GM18951 (cell line): Measurements from ENCODE around the gene BCAS3.

Experiments
- POLR2A ChIP-seq: IDR thresholded peaks from 4 replicates; pipeline ENCODE4 v1.6.1; 2011; ENCODE audit warnings: mild to moderate bottlenecking; ENCODE audit not compliant: insufficient read length, insufficient read depth; ENCODE audit errors: extremely low read depth
- in situ Hi-C: fragments of 300-500 bp; cut with MboI; formaldehyde crosslinking; loops from one replicate; pipeline ENCODE4 v1.12.0; 2022; ENCODE audit warnings: low sequenced_read_pairs, mixed read lengths, inconsistent platforms; ENCODE audit not compliant: unreplicated experiment

BCAS3 gene

GRCh38 chr17:61161615-61162134 lies 484.0 kb downstream of the BCAS3 start:
- TF ChIP-seq POLR2A = no peak
- in situ Hi-C loops = loop anchor here (5.0 kb wide), 1 partner anchor 66 kb away; no protein-coding TSS in a partner anchor

GRCh38 chr17:61164517-61164916 lies 486.9 kb downstream of the BCAS3 start:
- no peak for TF ChIP-seq POLR2A
- in situ Hi-C loops = loop anchor here (5.0 kb wide), 1 partner anchor 63 kb away; no protein-coding TSS in a partner anchor

DNA sequence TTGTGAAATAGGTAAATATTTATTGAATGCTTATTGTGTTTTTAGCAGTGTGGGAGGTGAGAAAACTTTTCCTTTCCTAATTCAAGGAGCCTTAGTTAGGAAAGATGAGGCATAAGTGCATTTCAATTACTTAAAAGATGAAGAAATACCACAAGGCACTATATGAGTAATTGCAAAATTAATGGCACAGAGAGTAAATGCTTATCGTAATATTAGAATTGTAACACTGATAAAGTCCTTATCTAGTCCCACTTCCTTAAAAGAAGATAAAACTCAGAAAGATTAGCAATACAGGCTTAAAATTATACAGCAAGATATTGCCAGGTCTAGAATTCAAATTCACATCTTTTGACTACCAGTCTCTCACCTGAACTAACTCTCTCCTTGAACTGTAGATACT lies 489.4 kb downstream of the BCAS3 start:
- in situ Hi-C loops = no loop called here
- no peak for TF ChIP-seq POLR2A

- TF ChIP-seq POLR2A = no peak
- in situ Hi-C loops = no loop called here
Measured at GRCh38 chr17:61168506-61168905, 490.9 kb downstream of the BCAS3 start.

GRCh38 chr17:61174310-61174709 lies 496.7 kb downstream of the BCAS3 start:
- in situ Hi-C loops = no loop called here
- no peak for TF ChIP-seq POLR2A

DNA sequence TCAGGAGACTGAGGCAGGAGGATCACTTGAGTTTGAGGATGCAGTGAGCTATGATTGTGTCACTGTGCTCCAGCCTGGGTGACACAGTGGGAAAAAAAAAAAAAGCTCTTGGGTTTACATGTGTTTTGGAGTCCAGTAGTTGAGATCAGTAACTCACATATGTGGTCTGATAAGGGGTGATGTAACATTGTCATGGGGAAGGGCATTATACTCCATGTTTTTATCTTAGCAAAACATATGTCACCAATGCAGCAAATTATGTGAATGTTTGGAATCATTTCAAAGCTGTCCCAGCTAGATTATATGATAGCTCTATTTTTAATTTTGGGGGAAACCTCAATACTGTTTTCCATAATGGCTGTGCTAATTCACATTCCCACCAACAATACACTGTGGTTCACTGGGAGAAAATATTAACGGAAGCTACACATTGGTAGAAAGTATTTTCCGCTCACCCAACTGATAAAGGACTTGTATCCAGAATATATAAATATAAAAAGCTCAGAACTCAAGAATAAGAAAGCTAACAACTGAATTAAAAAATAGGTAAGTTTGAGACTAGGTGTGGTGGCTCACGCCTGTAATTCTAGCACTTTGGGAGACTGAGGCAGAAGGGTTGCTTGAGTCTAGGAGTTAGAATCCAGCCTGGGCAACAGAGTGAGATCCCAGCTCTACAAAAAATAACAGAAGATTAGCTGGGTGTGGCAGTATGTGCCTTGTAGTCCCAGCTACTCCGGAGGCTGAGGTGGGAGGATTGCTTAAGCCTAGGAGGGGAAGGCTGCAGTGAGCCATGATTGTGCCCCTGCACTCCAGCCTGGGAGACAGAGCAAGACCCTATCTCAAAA lies 497.9 kb downstream of the BCAS3 start:
- TF ChIP-seq POLR2A = no peak
- in situ Hi-C loops = no loop called here

DNA sequence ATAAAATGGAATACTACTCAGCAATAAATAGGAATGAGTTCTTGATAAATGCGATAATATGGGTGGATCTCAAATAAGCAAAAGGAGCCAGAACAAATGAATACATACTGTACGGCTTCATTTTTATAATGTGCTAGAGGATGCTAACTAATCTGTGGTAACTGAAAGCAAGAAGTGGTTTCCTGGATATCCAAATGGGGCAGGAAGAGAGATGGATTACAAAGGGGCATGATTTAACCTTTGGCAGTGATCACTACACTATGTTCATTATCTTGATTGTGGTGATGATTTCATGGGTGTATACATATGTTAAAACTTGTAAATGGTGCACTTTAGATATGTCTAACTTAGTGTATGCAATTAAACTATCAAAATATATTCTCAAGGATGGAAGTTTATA lies 499.7 kb downstream of the BCAS3 start:
- TF ChIP-seq POLR2A = no peak
- in situ Hi-C loops = no loop called here

DNA sequence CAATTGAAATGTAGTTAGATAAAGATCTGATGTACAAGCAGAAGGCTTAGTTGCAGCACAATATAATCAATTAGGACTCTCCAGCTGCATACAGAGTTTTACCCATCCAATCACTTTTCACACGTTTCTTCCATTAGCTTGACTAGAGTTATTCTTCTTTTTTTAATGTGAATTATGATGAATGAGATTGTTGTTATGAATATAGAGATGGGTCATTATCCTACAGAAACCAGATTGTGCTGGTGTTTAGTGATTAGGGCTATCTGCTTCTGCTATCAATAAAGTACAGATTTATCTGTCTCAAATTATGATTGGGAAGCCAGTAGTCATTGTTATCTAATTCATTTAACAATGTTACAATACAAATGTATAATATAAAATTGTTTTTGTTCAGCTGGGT lies 500.6 kb downstream of the BCAS3 start:
- in situ Hi-C loops = no loop called here
- TF ChIP-seq POLR2A = no peak

DNA sequence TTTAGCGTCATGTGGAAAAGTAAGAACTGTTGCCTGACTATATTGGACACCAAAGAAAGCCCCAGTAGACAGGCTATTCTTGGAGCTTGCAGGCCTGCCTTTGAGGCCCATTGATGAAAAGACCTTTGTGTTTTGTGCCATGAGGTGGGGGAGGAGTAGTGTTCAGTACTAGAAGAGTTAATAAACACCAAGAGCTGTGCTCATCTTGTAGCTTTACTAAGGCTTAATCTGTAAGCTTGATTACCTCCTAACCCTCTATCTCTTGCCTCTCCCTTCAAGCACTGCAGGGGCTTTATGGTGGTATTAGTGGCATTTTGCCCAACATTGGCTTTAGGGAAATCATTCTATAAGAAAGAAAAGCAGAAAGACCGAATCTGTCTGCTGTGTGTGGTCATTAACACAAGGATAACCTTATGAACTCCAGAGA lies 501.7 kb downstream of the BCAS3 start:
- in situ Hi-C loops = no loop called here
- no peak for TF ChIP-seq POLR2A

DNA sequence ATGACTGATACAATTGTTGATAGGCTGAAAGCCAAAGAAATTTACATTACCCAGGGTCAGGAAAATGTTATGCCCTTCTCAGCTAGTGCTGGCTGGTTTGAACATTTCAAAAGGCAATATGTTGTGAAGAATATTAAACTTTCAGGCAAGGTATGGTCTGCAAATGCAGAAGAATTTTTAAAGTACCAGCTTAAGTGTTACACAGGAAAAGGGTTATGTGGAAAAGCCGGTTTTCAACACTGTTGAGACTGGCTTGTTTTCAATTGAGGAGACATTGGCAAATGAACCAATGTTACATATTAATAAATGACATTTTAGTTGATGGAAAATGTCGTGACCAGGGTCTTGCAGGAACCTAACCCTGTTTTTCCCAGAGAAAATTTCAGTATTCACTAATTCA lies 506.1 kb downstream of the BCAS3 start:
- in situ Hi-C loops = no loop called here
- no peak for TF ChIP-seq POLR2A

- in situ Hi-C loops = no loop called here
Measured at GRCh38 chr17:61185385-61185784, 507.7 kb downstream of the BCAS3 start.

GRCh38 chr17:61187038-61187437 lies 509.4 kb downstream of the BCAS3 start:
- TF ChIP-seq POLR2A = no peak
- in situ Hi-C loops = no loop called here

More at GRCh38 chr17:61185385-61185784, 507.7 kb downstream of the BCAS3 start:
- TF ChIP-seq POLR2A = no peak

DNA sequence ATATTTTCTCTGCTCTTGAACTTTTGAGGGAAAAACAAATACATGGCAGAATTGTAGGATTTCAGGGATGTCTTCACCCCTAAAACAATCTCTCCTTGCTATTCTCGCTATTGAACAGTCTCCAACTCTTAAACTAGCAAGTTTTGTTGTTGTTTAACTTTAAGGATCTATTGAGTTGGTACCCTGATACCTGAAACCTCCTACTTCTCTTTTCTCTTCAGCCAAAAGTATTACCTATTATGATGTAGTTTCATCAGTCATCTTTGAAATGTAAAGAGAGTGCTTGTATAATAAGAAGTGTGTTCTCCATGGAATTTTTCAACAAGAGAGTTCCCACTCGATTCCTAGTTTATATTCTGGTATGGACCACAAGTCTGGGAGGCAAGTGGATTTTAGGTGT lies 510.4 kb downstream of the BCAS3 start:
- TF ChIP-seq POLR2A = no peak
- in situ Hi-C loops = no loop called here

DNA sequence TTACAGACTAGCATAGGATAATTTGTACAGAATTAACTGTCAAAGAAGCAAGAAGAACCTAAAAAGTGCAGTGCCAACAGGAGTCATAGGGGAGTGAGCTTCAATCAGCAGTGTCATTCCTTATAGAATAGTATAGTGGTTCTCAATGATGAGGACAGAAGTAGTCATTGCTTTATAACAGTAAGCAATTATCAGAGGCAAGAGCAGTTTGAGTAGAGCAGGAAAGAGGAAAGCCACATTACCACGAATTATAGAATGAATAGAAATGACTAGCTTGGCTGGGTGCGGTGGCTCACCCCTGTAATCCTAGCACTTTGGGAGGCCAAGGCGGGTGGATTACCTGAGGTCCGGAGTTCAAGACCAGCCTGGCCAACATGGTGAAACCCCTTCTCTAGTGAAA lies 512.3 kb downstream of the BCAS3 start:
- no peak for TF ChIP-seq POLR2A
- in situ Hi-C loops = no loop called here

DNA sequence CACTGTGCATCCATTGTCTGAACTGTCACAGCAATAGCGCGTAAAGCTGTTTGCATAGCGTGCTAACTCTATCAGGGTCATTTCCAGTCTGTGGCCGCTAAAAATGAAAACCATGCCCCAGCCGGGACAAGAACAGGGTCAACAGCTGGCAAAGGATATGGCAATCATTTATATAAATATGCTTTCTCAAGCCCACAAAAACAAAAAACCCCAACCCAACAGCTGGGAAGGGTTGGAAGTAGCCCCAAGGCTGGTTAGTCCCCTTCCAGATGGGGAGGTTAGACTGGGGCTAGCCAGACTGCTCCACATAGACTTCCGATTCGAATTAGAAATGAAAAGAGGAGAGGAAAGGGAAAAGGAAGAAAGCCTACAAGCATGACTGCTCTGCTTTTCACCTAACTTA lies 518.7 kb downstream of the BCAS3 start:
- in situ Hi-C loops = no loop called here
- no peak for TF ChIP-seq POLR2A

GRCh38 chr17:61196799-61197198 lies 519.1 kb downstream of the BCAS3 start:
- in situ Hi-C loops = no loop called here
- no peak for TF ChIP-seq POLR2A
